ENCODE measurements around the gene KIDINS220. TPM values are rescaled to one million over a fixed set of nuclear protein-coding genes. Genes with fewer than 3 reads are reported as not detected.

The KIDINS220 gene
- total and polyA plus RNA-seq, 2 of the 13 experiments (the other 11 are each of a cell fraction or from before 2014, with no cell fraction given): 25.2 to 32.3 TPM

DNA sequence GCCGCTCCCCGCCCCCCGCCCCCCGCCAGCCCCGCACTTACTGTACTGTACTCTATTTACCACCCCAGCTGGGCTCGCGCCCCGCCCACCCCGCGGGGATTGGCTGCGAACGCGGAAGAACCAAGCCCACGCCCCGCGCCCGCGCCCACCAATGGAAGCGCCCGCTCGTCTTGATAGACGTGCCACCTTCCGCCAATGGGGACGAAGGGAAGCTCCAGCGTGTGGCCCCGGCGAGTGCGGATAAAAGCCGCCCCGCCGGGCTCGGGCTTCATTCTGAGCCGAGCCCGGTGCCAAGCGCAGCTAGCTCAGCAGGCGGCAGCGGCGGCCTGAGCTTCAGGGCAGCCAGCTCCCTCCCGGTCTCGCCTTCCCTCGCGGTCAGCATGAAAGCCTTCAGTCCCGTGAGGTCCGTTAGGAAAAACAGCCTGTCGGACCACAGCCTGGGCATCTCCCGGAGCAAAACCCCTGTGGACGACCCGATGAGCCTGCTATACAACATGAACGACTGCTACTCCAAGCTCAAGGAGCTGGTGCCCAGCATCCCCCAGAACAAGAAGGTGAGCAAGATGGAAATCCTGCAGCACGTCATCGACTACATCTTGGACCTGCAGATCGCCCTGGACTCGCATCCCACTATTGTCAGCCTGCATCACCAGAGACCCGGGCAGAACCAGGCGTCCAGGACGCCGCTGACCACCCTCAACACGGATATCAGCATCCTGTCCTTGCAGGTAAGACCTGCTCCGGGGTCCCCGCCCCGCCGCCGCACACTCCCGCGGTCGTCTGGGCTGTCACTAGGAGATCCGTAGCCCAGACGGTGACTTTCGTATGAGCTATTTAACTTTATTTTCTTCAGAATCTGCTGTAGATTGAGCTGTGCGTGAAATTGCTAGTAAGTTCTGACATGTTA is 155.4 kb downstream of the KIDINS220 start, which contains the start of gene ID2 (continued):
- TF ChIP-seq, protein P1, sequence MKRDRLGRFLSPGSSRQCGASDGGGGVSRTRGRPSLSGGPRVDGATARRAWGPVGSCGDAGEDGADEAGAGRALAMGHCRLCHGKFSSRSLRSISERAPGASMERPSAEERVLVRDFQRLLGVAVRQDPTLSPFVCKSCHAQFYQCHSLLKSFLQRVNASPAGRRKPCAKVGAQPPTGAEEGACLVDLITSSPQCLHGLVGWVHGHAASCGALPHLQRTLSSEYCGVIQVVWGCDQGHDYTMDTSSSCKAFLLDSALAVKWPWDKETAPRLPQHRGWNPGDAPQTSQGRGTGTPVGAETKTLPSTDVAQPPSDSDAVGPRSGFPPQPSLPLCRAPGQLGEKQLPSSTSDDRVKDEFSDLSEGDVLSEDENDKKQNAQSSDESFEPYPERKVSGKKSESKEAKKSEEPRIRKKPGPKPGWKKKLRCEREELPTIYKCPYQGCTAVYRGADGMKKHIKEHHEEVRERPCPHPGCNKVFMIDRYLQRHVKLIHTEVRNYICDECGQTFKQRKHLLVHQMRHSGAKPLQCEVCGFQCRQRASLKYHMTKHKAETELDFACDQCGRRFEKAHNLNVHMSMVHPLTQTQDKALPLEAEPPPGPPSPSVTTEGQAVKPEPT (CRISPR knock-in tag; IDR thresholded peaks at IDR 0.05; ENCODE audit: low read depth): peak; percentile 94
- TF ChIP-seq ZNF251 (CRISPR knock-in tag; IDR thresholded peaks at IDR 0.05) (no peak), RXRB (CRISPR knock-in tag; IDR thresholded peaks at IDR 0.05; ENCODE audit: borderline replicate concordance) (peak; percentile 88), NR2F2 (IDR thresholded peaks at IDR 0.05; ENCODE audit: borderline replicate concordance, low read depth) (peak; percentile 77; the same call in 1 of the 2 replicates), ZNF777 (CRISPR knock-in tag; IDR thresholded peaks at IDR 0.05) (peak; percentile 19), MBNL3 (CRISPR knock-in tag; conservative IDR thresholded peaks at IDR 0.05) (no peak), SSRP1 (CRISPR knock-in tag; IDR thresholded peaks at IDR 0.05) (peak; percentile 81; the same call in 1 of the 2 replicates), E2F1 (CRISPR knock-in tag; IDR thresholded peaks at IDR 0.05) (peak; percentile 59), RBFOX2 (IDR thresholded peaks at IDR 0.05; ENCODE audit: low read depth, low read length) (peak; percentile 100), ZNF850 (CRISPR knock-in tag; conservative IDR thresholded peaks at IDR 0.05) (peak; percentile 72; the same call in 1 of the 2 replicates), SNAI1 (CRISPR knock-in tag; IDR thresholded peaks at IDR 0.05; ENCODE audit: borderline replicate concordance) (peak; percentile 91), ZMYM4 (CRISPR knock-in tag; IDR thresholded peaks at IDR 0.05) (peak; percentile 87), GFI1 (CRISPR knock-in tag; IDR thresholded peaks at IDR 0.05; ENCODE audit: borderline replicate concordance) (peak; percentile 56), ZNF350 (CRISPR knock-in tag; IDR thresholded peaks at IDR 0.05; ENCODE audit: borderline replicate concordance, low read depth) (peak; percentile 92), CBX2 (IDR thresholded peaks at IDR 0.05; ENCODE audit: low read depth, low read length) (peak; percentile 54; the same call in 1 of the 2 replicates), CBX2 (CRISPR knock-in tag; IDR thresholded peaks at IDR 0.05; ENCODE audit: low read depth) (no peak), ZNF780A (CRISPR knock-in tag; IDR thresholded peaks at IDR 0.05) (peak; percentile 89), ZNF264 (CRISPR knock-in tag; IDR thresholded peaks at IDR 0.05) (peak; percentile 88), ZNF496 (CRISPR knock-in tag; IDR thresholded peaks at IDR 0.05; ENCODE audit: insufficient replicate concordance) (no peak)
- TF ChIP-seq, protein P2, sequence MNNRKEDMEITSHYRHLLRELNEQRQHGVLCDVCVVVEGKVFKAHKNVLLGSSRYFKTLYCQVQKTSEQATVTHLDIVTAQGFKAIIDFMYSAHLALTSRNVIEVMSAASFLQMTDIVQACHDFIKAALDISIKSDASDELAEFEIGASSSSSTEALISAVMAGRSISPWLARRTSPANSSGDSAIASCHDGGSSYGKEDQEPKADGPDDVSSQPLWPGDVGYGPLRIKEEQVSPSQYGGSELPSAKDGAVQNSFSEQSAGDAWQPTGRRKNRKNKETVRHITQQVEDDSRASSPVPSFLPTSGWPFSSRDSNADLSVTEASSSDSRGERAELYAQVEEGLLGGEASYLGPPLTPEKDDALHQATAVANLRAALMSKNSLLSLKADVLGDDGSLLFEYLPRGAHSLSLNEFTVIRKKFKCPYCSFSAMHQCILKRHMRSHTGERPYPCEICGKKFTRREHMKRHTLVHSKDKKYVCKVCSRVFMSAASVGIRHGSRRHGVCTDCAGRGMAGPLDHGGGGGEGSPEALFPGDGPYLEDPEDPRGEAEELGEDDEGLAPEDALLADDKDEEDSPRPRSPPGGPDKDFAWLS (CRISPR knock-in tag; IDR thresholded peaks at IDR 0.05; ENCODE audit: borderline replicate concordance): no peak
- TF ChIP-seq, protein P3, sequence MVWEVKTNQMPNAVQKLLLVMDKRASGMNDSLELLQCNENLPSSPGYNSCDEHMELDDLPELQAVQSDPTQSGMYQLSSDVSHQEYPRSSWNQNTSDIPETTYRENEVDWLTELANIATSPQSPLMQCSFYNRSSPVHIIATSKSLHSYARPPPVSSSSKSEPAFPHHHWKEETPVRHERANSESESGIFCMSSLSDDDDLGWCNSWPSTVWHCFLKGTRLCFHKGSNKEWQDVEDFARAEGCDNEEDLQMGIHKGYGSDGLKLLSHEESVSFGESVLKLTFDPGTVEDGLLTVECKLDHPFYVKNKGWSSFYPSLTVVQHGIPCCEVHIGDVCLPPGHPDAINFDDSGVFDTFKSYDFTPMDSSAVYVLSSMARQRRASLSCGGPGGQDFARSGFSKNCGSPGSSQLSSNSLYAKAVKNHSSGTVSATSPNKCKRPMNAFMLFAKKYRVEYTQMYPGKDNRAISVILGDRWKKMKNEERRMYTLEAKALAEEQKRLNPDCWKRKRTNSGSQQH (CRISPR knock-in tag; IDR thresholded peaks at IDR 0.05; ENCODE audit: low read depth): peak; percentile 98
- TF ChIP-seq, protein P4, sequence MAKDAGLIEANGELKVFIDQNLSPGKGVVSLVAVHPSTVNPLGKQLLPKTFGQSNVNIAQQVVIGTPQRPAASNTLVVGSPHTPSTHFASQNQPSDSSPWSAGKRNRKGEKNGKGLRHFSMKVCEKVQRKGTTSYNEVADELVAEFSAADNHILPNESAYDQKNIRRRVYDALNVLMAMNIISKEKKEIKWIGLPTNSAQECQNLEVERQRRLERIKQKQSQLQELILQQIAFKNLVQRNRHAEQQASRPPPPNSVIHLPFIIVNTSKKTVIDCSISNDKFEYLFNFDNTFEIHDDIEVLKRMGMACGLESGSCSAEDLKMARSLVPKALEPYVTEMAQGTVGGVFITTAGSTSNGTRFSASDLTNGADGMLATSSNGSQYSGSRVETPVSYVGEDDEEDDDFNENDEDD (CRISPR knock-in tag; IDR thresholded peaks at IDR 0.05; ENCODE audit: borderline replicate concordance): peak; percentile 40; the same call in 1 of the 2 replicates

Measured in HepG2 (cell line).